Astrocyte (in vitro differentiated cells and primary cell): ENCODE data around the gene RANBP3.
A peak's percentile ranks its signal among the peaks of the same experiment; 100 is the strongest.

Source experiments
- EZH2 ChIP-seq: IDR thresholded peaks from 2 replicates; pipeline ENCODE4 v1.6.1; 2012; ENCODE audit warnings: mild to moderate bottlenecking, low read length, inconsistent platforms; ENCODE audit not compliant: insufficient read depth
- TF ChIP-seq, protein P1 (sequence below): IDR thresholded peaks from 2 replicates; pipeline ENCODE4 v1.5.1; 2011; ENCODE audit warnings: low read depth, mild to moderate bottlenecking, inconsistent platforms, low read length, moderate library complexity; ENCODE audit not compliant: insufficient read depth

DNA sequence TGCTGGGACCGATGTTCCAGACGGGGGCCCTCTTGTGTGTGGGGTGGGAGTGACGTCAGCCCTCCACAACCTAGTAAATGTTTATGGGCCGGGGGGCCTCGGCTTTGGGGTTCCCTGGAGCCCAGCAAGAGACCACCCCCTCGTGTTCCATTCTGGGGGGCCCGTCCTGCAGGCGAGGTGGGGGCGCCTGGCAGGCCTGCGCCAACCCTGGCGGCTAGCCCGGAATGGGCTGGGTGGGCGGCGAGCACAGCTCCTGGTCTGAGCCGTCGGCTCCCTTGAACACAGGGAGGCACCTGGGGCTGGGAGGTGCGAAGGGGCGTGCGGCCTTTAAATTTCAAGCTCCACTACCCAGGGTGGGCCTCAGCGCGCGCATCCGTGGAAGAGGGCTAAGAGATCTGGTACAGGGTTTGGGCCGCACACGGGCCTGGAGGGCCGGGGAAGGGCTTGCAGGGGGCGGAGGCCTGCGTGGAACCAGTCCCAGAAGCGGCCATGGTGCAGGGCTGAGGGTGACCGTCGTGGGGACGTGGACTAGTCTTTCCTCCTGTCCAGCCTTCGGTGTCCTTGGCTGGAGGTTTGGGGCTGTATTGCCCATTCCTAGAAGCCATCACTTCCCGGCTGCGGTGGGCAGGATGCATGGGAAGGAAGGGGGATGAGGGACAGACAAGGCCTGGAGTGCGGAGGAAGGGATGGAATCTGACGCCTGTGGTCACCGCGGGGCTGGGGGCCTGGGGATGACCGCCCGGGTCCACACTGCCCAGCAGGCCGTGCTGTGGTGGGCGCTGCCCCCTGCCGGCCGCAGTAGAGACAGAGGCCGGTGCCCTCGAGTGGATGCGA lies 85.8 kb downstream of the RANBP3 start:
- no peak for TF ChIP-seq EZH2
- TF ChIP-seq, protein P1, sequence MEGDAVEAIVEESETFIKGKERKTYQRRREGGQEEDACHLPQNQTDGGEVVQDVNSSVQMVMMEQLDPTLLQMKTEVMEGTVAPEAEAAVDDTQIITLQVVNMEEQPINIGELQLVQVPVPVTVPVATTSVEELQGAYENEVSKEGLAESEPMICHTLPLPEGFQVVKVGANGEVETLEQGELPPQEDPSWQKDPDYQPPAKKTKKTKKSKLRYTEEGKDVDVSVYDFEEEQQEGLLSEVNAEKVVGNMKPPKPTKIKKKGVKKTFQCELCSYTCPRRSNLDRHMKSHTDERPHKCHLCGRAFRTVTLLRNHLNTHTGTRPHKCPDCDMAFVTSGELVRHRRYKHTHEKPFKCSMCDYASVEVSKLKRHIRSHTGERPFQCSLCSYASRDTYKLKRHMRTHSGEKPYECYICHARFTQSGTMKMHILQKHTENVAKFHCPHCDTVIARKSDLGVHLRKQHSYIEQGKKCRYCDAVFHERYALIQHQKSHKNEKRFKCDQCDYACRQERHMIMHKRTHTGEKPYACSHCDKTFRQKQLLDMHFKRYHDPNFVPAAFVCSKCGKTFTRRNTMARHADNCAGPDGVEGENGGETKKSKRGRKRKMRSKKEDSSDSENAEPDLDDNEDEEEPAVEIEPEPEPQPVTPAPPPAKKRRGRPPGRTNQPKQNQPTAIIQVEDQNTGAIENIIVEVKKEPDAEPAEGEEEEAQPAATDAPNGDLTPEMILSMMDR = peak; percentile 46
